GM19328 (cell line): Measurements from ENCODE around the gene MYO16.
"Not testable (repeated sequence)": the region's sequence is repeated elsewhere in the genome, so short reads cannot be mapped to it uniquely, and the experiment has no call there.

Experiments
- ATAC-seq: cut with Tn5 transposase; IDR thresholded peaks from one replicate; pipeline ENCODE4 v1.9.1; 2021; ENCODE audit warnings: mild to moderate bottlenecking, moderate library complexity; ENCODE audit not compliant: unreplicated experiment

Gene MYO16

DNA sequence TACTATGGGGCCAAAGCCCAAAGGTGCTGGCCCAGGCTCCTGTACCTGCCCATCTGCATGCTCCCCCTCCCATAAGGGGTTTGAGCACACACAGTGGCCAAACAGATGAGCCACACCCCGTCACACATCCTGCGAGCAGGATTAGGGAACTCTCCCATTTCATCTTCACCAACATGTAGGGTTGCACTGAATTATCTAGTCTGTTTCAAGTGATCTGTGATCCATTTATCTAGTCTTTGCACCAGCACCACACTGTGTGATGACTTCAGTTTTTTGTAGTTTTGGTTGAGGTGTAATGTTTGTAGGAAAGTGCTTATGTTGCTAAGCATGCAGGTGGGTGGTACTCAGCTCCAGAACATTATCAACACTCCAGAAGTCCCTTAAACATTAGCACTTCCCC lies 249.3 kb downstream of the MYO16 start:
- ATAC-seq: no peak

DNA sequence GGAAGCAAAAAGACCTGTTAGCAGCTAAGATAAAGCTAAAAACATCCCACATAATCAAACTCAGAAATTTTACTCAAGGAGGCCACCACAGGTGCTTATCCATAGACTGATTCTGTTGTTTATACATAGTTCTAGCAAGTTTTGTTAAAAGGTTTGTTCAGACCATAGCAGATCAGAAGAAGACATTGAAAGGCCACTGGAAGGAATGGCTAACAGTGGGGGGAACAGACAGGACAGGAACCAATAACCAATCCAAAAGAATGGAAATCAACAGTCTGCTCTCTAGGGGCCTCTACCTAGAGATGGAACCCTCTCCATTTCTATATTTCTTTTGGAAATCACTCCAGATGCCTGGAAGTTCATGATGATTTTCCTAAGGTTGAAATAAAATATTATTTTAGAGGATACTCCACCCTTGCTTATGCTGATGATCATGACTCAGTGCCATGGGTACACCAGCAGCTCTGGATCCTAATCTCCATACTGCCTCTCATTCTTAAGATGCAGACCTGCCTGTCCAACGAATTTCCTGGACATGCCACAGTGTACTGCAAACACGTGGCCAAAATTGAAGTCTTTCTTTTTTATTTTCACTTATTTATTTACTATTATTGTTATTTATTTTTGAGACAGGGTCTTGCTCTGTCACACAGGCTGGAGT lies 260.0 kb downstream of the MYO16 start:
- ATAC-seq: no peak

DNA sequence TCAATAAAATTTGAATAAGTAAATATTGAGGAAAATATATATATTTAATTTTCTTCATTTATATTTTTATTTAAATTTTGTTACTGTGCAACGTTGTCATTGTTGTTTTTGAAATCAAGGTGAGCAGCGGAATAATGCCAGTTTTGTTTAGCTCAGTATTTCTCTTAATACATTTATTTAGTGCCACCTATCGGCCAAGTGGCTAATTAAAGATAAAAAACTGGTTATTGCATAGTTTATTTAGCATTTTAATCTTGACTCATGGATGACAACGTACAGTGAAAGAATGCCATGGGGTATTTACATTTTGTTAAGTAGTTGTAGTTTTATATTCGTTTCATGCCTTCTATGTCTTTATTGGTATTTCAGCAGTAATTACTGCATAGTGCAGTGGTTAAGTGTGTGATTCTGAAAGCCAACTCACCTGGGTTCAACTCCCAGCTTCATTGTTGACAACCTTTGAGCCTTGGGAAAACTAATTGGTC lies 265.9 kb downstream of the MYO16 start:
- ATAC-seq: peak; percentile 51

DNA sequence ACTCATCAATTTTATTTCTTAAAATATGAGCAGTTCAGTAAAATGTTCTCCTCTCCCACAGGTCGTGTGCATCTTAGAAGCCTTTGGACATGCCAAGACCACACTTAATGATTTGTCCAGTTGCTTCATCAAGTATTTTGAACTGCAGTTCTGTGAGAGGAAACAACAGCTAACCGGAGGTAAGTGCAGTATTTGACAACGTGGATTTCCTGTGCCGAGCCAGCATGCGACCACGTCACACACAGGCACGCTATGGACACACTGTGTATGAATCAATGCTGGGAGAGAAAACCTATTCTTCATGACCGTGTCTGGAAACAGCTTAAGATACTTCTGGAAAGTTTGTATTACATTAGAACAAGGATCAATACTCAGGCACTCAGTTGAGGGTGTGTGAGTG lies 268.5 kb downstream of the MYO16 start:
- no peak for ATAC-seq

DNA sequence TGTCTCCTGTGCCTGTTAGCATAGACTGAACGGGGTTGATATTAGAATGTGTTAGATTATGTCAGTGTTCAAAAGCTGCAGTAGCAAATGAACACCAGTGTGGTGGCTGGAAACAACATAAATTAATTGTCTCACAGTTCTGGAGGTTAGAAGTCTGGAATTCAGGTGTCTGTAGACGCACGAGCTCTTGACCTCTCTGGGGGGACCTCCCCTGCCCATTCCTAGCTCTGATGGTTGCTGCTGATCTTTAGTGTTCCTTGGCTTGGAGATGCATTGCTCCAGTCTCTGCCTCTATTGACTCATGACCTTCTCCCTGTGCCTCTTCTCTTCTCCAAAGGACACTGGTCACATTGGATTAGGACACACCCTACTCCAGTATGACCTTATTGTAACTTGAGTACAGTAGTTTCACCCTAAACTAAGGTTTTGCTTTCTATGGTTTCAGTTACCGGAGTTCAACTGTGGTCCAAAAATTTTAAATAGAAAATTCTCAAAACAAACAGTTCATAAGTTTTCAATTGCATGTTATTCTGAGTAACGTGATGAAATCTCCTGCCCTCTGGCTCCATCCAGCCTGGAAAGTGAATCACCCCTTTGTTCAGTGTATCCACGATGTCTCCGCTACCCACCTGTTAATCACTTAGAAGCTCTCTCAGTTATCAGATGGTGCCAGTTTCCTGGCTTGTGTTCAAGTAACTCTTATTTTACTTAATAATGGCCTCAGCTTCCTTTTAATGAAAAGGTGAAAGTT lies 273.2 kb downstream of the MYO16 start:
- no peak for ATAC-seq

DNA sequence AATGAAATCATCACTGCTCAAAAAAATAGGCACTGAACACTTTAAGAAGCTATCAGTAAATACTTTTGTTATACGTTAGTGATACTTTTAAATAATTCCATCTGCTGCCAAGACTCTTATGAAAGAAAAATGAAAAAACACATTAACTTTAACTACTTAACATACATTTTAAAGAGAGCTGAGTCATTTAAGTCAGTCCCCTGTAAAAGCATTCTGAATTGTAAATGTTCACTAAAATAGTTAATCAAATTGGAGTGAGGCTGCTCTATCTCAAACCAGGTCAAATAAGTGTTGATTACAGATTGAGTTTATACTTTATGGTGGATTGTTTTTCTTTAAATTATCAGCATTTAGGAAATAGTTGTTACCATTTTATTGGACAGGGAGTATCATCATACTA lies 274.2 kb downstream of the MYO16 start:
- no peak for ATAC-seq

DNA sequence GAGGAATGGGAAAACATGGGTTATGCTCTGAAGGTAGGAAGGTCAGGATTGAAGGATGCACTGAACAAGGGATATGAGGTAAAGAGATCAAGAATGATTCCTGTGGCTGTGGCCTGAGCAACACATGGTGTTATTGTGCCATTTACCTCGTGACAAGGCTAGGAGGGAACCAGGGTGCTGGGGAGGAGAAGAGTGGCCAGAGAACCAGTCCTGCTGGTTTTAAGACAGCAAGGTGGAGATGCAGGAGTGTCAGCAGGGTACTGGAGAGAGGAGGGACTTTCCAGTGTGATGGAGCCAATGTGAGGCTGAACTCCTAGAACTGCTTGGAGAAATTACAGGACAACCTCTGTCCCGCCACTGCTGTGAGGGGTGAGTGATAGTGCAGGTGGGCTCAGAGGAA lies 282.4 kb downstream of the MYO16 start:
- no peak for ATAC-seq

DNA sequence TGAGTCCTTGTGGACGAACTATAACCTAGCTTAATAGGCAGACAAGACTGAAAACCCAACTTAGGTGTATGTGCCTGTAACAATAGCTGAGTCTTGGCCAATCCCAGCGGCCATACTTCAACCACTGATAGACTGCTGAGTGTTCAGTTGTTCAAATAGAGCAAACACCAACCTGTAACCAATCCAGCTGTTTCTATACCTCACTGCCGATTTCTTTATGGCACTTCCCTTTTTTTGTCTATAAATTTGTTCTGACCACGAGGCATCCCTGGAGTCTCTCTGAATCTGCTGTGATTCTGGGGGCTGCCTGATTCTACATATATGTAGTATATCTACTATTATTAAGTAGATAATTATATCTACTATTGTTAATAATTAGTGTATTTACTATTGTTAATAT lies 284.3 kb downstream of the MYO16 start:
- not testable (repeated sequence) for ATAC-seq

DNA sequence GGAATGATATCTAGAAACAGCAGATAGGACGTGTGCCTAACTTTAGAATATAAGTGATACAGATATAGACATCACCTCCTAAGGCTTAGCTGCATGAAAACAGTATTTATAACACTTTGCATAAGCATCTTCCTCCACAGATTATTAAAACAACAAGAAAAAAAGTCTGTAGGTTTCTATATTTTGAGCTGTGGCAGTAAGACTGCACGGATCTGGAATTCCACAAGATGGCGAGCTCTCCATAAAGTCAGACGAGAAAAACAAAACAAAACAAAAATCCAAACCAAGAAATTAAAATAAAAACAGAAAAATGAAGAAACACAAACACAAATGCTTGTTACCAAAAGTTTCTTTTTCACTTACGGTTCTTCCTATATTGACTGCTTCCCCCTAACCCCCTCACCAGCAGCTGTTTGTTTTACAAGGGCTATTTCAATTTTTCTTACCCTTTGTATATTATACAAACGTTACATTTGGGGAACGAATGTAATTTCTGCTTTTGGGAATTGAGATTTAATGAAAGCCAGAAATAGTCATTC lies 285.8 kb downstream of the MYO16 start:
- peak; percentile 25 for ATAC-seq

DNA sequence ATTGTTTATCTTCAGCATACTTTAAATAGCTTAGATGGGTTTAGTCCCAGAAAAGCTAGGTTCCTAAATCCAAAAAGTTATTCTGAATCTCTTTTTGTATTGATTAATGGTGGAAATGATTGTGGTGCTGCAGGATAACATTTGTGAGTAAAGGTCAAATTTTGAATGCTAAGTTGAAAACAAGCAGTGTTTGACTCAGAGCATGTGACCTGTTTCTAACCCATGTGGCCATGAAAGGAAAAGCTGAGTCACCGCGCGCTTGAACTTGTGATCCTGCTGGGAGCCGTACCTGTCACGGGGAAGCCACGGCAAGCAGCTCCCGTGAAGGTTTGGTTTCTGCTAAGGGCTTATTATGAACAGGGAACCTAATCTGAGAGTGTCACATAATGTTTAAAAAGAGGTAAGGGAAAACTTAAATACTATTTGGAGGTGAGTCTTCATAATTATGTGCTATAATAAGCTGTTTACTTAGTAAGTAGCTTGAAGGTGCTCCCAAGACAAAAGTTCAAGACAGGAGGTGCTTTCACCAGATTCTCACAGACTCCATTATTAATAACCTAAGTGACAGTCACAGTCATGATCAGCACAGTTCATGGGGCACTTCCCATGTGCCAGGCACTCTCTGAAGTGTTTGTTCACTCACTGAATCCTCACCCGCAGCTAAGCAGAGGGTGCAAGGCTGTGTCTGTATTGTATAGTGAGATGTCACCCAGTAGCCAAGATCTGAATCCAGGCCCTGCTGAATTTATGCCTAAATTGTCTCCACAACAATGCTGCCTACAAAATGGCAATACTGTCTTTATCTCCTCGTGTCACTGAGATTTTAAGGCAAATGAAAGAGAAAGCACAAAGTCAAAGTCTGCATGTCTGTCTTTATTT lies 286.5 kb downstream of the MYO16 start:
- ATAC-seq: peak; percentile 98

DNA sequence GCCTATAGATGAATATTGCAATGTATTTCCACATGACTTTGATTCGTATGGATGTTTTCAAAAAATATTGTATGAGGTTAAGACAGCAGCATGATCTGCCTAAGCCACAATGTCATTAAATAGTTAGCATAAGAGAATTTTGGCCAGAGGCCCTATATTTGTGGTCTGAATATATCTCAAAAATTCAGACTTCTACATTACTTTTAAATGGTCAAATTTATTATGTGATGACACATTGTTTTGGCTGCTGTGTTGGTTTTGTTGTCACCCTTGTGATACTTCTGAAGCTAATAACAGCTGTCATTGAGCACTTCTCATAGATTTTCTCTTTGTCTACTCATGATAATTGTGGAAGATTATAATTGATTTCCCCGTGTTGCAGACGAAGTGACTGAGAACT lies 288.2 kb downstream of the MYO16 start:
- ATAC-seq: no peak

DNA sequence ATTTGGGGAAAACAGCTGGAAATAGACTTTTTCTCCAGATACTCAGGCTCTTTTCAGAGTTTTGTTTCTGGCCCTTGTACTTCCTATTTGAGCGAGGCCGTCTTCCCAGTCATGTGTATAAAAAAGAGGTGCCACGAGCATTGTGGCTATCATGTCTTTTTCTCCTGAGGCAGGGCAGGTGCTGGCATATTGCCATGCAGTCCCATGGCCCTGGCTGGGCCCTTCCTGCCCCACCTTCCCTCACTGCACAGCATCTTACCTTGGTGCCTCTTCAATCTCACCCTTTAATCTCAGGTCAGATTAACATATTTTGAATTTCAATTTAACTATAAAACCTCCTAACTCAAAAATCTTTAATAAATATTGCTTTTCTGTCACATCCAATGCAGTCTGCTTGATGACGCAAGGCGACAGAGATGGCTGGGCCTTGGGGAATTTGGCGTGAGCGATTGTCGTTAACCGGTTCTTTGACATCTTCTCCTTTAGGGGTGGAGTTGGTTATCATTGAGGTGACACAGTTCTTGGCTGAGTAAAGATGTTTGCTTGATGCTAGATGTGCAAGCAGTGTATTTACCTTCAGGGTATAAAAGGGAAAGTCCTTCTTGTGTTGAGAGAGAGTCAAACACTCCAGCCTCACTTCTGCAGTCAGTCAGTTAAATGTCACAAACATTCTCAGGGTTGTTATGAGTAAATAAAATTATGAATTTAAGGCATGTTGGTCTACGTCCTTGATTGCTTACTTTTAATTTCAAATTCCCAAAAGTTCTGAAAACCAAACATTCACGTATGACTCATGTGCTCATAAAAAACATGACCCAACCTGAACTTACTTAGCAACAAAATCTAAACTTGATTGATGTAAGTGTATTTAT lies 289.9 kb downstream of the MYO16 start:
- no peak for ATAC-seq

DNA sequence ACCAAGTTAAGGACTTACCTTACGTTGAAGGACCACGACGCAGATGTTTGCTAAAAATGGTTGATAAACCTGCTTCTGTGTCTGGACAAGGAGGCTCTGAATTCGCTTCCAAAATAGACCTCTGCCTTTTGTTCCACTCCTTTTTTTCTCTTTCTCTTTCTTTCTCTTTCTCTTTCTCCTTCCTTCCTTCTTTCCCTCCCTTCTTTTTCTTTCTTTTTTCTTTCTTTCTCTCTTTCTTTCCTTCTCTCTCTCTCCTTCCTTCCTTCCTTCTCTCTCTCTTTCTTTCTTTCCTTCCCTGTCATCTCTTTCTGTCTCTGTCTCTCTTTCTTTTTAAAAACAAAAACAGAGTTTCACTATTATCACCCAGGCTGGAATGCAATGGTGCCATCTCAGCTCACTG lies 290.7 kb downstream of the MYO16 start:
- no peak for ATAC-seq

DNA sequence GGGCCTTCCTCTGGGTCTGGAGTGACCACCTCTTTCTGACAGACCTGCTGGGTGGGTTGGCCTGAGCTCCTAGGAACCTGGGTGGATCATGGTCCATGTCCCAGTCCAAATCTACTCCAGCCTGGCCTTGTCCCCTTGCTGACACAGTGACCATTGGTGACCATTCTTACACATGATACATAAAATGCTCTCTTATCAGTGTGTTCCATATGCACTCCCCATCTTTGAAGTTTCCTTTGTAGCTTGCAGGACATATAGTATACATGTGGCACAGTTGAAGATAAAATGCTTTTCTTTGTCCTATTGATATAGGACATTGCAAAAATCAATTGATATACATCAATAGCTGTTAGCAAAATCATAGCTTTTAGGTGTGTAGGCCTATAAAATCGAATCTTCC lies 291.8 kb downstream of the MYO16 start:
- ATAC-seq: no peak

DNA sequence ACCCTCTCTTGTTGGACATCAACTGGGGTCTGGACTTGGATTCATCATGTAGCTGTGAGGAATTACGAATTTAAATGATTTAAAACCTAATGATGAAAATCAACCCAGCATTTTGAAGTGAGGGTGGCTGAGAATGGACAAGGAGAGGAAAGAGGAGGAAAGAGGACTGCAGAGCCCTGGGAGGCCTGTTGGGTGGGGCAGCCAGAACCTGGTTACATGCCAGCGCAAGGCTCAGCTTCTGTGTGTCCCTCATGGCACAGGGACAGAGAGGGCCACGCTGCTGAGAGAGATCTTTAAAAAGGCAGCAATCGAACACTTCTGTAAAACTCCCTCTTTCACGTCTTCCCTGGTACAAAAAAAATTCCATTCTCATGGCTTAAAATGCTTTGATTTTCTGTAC lies 292.7 kb downstream of the MYO16 start:
- ATAC-seq: no peak

DNA sequence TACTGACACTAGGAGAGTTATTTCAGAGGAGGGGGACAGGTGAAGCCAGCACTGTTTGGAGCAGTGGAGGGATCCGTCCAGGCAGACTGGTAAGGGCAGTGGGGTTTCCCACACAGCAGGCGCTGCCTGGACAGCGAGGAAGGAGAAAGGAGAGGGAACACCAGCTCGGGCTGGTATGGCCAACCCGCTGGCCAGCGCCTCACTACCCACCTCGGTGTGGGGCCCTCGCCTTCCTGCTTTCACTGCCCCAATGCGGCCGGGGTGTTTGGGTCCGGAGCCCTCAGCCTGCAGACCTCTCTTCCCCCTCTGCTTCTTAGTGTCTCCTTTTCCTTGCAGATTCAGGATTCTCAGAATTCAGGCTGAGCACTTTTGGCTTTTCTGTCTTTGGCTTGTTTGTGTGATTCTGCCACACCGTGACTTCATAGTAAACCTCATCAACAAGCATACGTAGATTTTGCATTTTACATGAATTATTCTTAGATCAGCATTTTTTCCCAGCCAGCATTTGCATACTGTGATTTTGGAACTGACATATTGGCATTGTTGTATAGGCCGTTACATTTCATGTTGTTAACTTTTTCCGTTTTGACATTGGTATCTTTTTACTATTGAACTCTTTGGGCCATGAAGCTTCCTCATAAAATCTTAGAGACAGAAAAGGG lies 294.1 kb downstream of the MYO16 start:
- ATAC-seq: no peak

DNA sequence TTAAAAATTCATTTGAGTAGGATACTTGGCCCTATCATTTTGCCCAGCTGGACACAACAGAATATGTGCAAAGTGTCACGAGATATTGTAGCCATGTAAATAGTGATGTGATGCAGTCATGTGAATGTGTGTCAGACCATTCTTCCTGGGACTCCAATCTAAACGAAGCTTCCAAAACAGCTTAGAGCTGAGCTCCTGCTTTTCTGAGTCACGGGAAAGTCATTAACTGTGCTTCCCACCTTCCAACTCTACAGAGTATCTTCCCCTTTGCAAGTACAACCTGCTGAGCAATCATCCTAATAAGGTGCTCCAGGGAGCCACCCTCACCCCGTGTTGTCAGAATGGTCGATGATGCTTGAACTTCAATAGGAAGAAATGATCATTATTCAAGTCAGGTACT lies 294.7 kb downstream of the MYO16 start:
- no peak for ATAC-seq

DNA sequence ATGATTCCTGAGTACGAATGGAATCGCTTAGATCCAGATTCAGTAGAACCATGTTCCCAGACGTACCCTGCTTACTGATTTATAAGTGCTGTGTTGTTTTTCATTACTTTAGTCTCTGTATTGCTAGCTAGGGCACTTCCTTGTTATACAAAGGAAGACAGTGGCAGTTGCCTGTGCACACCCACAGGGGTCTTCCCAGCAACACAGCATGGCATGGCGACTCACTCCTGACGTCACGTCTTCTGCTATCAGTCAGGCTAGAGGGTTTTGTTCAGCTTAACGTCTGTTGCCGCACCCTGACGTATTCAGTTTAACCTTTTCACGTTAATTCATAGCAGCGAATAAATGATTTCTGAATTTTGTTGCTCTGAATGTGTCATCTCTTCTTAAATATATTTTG lies 295.1 kb downstream of the MYO16 start:
- ATAC-seq: no peak

DNA sequence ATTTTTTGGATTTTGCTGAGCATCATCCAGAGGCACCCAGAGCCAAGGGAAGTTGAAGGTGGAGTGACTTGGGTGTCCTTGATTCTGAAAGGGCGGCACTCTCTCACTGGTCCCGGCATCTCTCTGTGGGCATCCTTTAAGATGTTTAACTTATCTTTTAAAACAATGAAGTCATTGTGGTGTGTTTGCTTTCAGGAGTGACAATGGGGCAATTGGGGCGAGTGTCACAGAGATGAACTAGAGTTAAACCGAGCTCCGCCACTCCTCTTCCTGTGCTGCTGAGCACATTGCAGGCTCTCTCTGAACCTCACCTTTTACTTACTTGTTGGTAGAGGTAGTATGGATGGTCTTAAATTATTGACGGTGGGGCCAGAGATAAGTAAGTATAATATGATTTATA lies 295.7 kb downstream of the MYO16 start:
- ATAC-seq: no peak

DNA sequence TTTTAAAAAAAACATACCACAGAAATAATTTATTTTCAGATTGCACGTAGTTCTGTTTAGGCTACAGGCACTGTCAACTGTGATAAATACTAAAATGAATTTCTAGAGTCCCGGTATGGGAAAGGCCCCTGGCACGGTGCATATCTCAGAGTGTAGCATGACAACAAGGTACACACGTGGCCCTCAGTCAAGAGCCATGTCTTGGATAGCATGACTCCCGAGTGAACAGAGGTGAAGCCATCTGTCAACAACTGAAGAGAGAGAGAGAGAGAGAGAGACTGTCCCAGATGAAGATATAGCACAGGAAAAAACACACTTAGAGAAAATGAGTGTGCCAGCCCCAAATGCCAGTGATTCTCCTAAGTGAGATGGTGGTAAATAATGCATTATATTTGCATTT lies 297.5 kb downstream of the MYO16 start:
- ATAC-seq: no peak
